ENCODE results near the gene TEDC2.
A peak's percentile ranks its signal among the peaks of the same experiment; 100 is the strongest.
"Not testable (repeated sequence)": the region's sequence is repeated elsewhere in the genome, so short reads cannot be mapped to it uniquely, and the experiment has no call there.

Gene TEDC2, protein sequence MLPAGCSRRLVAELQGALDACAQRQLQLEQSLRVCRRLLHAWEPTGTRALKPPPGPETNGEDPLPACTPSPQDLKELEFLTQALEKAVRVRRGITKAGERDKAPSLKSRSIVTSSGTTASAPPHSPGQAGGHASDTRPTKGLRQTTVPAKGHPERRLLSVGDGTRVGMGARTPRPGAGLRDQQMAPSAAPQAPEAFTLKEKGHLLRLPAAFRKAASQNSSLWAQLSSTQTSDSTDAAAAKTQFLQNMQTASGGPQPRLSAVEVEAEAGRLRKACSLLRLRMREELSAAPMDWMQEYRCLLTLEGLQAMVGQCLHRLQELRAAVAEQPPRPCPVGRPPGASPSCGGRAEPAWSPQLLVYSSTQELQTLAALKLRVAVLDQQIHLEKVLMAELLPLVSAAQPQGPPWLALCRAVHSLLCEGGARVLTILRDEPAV

DNA sequence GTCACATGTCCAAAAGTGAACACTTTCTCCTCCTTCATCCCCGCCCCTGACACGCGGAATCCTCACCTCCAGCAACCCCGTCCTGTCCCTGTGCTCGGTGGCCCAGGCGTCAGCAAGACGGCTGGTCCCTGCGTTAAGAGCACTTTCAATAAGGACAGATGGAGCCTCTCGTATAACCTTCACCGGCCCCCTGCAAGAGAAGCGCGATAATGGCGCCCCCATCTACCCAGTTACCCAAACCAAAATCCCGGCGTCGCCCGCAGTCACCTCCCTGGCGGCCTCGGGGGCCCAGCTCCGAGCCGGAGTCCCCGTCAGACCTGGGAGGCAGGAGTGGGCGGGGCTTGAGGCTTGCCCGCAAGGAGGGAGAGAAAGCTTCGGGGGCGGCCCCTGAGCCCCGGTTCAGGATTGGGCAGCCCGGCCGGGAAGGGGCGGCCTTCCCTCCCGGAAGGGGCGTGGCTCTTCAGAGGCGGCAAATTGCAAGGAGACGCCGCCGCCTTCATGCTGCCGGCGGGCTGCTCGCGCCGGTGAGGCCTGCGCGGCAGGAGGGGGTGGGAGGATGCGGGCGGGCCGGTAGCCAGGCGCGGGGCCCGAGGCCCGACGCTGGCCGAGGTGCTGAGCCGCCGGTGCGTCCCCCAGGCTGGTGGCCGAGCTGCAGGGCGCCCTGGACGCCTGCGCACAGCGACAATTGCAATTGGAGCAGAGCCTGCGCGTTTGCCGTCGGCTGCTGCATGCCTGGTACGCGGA lies at the start of gene TEDC2:
Gene TEDC2, plus strand, starts transcription at position 463 of the 744 bp plus-strand sequence. Its CDS starts 36 bp downstream, at position 499.
- peak; percentile 100 for DNase-seq

DNA sequence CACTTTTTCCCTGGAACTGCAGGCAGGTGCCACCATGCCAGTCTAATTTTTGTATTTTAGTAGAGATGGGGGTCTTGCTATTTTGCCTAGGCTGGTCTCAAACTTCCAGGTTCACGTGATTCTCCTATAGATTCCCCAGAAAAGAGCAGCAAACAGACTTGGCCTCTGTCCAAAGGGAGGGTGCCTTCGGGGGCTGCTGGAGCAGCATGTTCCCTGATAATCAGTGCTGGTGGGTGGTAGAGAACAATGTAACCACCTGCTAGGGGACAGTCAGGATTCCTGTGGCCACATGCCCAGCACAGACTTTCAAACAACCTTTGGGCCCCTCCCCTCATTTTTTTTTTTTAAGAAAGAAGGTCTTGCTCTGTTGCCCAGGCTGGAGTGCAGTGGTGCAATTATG lies 44.8 kb upstream of the TEDC2 start:
- DNase-seq, result no peak

DNA sequence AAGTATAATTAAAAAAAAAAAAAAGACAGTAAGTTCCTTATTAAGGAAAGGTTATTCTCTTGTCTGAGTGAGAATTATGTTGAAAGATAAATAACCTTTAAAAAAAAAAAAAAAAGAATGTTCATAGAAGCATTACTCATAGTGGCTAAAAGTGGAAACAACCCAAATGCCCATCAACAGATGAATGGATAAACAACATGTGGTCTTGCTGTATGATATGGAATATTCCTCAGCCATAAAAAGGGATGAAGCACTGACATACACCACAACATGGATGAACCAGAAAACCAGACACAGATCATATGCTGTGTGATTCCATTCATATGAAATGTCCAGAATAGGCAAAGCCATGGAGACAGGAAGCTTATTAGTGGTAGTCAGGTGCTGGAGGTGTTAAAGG lies 39.9 kb upstream of the TEDC2 start:
- DNase-seq, result no peak

DNA sequence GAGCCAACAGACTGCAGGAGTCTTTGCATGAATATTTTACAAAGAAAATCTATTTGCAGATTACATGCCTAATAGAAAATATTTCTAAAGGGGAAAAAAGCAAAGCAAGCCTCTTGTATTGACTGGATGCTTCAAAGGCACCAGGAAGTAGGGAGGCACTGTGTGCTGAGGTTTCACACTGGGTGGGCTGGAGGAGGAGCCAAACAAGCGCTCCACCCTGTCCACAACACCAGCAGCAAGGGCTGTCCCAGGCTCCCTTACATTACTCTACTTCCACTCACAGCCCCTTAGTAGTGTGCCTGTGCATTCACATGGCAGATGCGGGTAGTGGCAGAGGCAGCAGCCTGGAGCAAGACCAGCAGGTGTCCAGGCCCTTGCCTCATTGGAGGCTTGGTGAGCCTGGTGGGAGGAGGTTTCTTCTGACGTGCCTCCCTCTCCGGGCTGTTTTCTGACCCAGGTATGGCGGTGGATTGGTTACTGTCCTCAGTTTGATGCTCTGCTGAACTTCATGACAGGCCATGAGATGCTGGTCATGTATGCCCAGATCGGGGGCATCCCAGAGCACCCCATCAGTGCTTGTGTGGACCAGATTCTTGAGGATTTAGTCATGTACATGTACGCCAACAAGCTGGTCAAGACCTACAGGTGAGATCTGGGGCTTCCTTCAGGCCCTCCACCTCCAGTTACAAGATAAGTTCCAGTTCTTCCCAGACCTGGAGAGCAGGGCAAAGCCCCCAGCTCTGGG lies 37.6 kb upstream of the TEDC2 start:
- DNase-seq, result no peak

DNA sequence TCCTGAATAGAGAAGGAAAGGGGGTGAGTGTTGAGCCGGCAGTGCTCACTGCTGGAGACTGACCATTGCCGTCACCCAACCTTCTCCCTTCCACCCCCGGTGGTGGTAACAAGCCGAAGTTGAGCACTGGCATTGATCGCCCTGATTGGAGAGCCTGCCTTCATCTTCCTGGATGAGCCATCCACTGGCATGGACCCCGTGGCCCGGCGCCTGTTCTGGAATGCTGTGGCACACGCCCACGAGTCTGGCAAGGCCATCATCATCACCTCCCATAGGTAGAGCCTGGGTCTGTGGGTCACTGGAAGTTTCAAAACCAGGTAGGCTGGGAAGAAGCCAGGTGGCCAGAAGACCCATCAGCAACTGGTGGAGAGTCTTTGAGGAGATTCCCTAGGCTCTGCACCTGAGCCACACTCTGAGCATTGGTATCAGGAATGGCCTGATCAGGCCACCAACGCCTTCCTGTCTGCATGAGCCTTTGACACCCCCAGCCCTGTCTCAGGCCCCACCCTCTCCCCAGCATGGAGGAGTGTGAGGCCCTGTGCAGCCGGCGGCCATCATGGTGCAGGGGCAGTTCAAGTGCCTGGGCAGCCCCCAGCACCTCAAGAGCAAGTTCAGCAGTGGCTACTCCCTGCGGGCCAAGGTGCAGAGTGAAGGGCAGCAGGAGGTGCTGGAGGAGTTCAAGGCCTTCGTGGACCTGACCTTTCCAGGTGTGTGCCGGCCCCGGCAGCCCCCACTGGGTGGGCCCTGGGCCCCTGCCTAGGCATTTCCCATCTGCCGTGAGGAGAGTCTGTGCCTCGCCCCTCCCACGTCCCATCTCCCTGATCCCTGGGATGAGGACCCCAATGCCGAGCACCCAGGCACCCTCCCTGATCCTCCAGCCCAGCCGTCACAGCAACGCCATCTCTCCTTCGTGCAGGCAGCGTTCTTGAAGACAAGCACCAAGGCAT lies 35.6 kb upstream of the TEDC2 start:
- DNase-seq, result no peak

DNA sequence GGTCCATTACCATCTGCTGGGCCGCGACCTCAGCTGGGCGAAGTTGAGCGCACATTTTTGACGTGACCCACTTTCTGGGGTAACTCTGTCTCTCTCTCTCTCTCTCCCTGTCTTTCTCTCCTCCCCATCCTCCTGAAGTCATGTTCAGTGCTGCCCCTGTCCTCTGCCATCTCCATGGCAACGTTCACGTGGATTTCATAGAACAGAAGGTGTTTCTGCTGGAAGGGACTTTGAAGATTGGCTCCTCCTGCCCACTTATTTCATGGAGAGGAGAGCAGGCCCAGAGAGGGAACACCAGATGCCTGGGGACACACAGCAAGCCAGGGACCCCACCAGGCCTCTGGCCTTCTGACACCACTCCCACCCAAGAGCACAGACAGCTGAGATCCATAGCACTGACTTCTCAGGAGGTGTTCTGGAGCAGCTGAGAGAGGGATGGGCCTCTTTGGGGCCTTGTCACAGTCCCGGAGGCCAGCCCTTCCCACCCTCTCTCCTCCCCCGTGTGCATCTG lies 34.8 kb upstream of the TEDC2 start:
- no peak for DNase-seq

DNA sequence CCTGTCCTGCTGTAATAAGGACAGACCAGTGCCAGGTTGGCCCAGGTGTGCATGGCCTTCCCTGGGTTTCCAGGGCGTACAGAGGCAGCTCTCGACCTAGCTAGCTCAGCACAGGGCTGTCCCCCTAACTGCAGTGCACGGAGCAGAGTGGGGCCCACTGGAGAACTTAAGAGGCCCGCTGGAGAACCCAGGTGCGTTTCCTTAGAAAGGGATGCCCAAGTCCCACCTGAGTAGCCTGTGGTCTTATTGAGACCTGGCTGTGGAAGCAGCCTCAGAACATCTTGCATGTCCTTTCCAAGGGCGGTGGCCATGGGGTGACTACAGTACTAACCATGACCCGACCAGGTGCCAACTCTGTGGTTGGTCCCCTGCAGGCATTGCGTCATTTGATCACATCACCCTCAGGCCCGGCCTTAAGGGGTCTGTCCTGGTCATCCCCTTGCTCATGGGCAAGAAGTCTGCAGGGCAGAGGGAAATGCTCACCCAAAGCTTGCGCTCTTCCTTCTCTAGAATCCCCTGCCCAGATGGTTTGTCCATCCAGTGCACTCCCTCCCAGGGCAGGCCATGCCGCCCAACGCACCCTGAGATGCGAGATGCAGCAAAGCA lies 34.0 kb upstream of the TEDC2 start:
- DNase-seq, result no peak

DNA sequence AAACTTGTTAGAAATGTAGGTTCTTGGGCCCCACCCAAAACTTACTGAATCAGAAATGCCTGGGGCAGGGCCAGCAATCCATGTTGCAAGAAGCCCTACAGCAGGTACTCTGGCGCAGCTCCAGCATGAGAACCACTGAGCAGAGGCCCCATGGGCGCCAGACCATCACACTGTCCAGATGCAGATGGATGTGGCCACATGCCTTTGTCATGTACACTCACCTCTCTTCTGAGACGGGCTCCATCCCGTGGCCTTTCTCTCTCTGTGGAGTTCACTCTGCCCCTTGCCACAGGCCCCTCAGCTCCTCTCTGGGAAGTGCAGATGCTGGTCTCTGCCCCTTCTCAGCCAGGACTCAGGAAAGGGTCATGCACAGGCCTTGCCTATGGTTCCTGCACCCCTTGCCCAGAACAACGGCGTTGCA lies 33.0 kb upstream of the TEDC2 start:
- DNase-seq, result no peak

DNA sequence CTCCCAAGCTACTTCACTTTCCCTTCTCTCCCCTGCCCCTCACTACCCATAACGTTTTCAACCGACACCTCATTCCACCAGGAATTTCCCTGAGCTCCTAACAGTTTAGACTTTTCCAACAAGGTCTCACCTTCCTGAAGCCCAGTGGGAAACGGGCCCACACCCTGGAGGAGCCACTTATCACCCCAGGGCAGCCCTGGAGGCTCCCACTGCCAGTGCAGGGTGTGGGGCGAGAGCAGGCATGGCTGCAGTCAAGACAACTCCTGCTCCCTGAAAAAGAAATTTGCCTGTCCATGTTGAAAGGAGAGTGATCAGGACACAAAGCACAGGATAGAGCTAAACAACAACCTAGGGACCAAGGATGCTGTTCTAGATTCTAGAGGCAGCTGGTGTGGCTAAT lies 32.4 kb upstream of the TEDC2 start:
- no peak for DNase-seq

DNA sequence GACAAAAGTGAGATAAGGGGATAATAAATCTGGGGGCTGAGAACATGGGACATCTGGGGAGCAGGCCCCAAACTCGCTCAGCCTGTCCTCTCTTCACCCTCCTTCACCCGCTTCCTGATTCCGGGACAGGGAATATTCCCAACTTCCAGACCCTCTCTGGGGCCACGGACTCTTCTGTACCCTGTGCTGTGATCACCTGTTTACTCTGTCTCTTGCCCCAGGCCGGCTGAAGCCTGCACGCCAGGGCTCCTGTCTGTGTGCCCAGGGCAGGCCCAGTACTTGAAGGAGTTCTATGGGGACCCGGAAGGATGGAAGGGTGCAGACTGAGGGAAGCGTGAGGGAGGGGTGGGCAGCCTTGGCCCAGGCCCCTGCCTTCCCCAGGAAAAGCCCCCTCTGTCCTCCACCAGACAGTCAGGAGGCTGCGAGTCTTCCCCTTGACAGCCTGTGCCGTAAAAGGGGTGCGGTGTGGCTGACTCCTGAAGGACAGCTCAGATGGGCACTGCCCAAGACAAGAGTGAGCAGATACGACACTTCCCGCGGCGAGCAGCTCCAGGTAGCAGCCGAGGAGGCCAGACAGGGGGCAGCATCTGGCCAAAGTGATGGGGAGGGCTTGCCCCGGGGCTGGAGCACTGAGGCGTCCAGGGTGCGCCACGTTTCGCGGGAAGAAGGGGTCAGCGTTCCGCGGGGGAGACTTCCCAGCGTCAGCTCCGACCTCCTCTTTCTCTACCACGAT lies 31.7 kb upstream of the TEDC2 start:
- DNase-seq, result peak; percentile 10

DNA sequence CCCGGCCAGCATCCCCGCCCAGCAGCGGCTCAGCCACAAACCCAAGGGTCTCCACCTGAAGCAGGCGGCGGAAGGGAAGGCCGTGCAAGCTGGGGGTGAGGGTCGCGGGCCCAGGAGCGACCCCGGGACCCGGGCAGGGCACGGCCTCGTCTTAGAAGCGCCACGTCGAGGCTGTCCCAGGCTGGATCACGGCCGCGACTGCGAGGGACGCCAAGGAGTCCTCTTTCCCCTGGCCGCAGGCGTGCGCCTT lies 31.2 kb upstream of the TEDC2 start:
- no peak for DNase-seq

DNA sequence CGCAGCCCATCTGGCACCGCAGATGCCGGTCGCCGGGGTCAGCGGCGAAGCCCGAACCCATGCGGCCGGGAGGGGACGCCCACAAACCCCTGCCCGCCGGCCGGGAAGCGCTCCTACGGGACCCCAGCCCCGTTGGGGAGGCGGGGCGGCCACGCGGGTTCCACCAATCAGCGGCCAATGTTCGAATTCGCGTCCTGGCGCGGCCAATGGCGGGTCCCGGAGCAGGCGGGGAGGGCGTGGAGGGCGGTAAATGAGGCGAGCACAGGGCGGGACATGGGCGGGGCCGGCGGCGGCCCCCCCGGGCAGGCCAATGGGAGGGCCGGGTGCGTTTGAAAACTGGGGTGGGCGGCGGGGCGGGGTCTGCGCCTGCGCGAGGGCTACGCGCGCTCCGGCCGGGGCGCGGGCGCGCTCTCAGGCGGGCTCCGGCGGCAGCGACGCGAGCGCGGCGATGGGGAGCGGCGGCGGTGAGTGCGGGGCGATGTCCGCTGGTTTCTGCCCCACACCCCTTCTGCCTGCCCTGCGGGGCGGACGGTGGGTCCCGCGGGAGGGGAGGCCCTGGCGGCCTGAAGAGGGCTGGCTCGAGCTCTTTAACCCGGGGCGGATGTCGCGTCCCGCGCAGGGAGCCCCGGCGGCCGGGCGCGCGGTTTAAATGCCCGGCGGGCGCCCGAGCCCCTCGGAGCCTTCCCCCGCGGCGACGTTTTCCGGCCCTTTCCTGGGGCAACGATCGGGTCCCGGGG lies 30.7 kb upstream of the TEDC2 start, which contains the start of gene CCNF:
Gene CCNF, plus strand, starts transcription at position 414 of the 737 bp plus-strand sequence. Its CDS starts 35 bp downstream, at position 449.
- DNase-seq, result peak; percentile 99

DNA sequence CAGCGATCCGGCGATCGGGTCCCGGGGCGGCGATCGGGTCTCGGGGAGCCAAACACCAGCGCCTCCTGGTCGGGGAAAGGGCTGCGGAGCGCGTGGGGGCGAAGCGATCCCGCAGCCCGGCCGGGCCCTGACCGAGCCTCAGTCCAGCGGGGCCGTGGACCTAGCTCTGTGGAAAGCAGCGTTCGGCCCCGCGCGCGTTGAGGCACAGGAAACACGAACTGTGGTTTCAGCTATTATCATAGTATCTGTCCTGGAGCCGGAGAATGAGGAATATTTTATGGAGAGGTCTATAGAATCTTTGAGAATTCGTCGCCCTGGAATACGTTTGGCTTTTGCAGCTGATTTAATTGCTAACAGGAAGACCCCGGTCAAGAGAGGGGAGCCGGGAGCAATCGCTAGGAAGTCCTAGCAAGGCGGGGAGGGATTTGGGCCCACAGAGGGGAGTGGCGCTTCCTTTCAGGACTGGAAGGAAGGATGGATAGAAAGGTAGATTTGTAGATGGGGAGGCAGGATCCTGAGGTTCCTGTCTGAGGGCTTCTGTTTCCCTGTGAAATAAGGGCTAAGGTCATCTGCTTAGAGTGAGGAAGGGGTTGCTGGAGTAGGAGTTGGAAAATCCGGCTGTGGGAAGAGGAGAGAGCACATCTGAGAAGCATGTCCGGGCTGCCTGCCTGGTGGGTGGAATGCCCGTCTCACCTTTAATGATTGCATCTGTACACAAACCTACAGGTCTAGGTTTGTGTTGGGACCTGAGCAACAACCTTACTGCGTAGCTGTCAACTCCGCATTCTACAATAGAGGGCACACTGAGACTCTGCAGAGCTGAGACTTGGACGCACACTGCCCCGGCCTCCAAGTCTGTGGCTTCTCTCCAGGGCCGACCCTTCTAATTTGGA lies 29.9 kb upstream of the TEDC2 start:
- peak; percentile 21 for DNase-seq

DNA sequence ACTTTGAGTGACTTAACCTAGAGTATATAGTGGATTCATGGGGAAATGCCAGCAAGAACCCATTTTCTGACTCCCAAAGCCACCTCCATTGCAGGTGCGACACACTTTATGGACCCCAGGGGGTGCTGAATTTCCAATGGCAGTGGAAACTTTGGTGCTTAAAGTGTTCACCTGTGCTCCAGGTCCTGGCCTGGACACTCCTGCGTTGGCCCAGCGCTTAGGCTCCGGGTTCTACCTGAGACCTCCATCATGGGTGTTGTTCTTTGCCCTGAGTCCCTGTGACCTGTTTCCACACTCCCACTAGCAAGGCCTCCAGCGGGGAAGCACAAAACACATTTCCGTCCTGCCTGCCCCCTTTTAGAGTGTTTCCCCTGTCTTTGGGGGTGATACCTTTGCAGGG lies 27.6 kb upstream of the TEDC2 start:
- DNase-seq, result no peak

DNA sequence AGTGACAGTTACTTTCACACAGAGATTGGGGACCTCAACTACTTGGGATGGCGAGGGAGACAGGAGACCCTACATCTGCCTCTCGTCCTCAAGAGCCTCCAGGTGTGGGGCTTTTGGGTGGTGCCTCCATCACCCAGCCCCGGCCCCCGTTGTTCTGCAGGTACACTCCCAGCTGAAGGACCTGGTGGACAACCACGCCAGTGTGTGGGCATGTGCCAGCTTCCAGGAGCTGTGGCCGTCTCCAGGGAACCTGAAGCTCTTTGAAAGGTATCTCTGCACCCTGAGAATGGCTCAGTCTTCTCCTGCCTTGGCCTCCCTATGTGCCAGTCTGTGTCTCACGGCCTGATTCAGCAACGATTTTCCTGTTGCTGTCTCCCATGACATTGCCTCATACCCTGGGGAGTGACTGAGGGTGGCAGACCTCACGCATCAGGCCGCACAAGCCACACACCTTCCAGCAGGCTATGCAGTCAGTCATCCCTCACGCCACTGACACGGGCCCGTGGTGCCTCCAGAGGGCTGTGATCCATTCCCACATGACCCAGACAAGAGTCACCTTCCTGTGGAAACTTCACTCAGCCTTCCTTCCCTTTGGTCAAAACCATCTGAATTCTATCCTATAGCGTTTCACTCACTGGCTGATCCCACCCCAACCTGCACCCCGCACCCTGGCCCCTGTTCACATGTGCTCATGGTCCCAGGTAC lies 27.0 kb upstream of the TEDC2 start:
- DNase-seq, result no peak

DNA sequence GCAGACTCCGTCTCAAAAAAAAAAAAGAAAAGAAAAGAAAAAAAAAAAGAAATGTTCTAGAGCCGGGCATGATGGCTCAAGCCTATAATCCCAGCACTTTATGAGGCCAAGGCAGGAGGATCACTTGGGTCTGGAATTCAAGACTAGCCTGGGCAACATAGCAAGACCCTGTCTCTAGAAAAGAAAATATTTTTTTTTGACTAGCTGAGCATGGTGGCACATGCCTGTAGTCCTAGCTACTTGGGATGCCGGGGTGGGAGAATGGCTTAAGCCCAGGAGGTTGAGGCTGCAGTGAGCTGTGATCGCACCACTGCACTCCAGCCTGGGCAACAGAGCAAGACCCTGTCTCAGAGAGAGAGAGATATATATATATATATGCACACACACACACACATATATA lies 24.7 kb upstream of the TEDC2 start:
- not testable (repeated sequence) for DNase-seq

DNA sequence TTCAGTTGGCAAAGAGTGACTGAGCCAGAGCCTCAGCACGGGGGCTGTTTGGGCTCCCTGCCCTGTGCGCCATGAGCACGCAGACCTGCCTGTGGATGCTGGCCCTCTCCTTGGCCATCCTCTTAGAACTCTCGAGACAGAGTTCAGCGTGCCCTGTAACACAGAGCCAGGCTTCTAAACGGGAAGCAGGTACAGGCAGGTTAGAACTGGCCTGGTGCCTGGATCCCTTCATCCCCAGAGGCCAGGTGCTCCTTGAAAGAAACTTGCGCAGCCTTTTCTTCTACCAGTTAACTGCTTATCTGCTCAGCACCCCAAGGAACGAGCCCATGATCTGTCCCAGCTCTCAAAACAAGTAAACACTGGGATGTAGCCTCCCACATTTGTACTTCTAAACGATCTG lies 23.8 kb upstream of the TEDC2 start:
- no peak for DNase-seq

DNA sequence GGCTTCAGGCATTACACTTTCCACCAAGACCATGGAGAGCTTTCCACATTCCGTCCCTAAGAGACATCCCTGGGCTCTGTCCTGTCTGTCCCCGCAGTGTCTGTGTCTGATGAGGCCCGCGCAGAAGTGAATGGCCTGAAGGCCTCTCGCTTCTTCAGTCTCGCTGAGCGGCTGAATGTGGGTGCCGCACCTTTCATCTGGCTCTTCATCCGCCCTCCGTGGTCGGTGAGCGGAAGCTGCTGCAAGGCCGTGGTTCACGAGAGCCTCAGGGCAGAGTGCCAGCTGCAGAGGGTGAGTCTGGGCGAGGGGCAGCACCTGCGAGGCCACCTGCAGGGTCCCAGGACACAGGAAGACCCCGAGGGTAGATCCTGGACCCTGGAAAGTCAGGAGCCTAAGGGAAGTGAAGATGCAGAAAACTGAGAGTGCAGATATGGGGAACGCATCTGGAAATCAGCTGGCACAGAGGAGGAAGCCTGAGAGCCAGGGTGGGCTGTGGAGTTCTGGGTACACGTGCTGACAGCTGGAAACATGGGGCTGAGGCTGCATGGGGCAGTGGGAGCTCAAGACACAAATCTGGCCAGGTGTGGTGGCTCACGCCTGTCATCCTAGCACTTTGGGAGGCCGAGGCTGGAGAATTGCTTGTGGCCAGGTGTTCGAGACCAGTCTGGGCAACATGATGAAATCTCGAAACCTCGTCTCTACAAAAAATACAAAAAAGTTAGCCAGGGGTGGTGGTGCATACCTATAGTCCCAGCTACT lies 22.7 kb upstream of the TEDC2 start:
- DNase-seq, result no peak
